Rectal smooth muscle tissue (tissue), 1 donor: ENCODE results near the gene MRPL12.

Source experiments
- H3K27ac ChIP-seq: one replicate; pipeline ENCODE4 v1.7.0; 2013; ENCODE audit warnings: low read depth, low read length, inconsistent platforms
- H3K27me3 ChIP-seq: one replicate; pipeline ENCODE4 v1.7.0; 2013; ENCODE audit warnings: low read length; ENCODE audit not compliant: control insufficient read depth, insufficient read depth
- H3K36me3 ChIP-seq: one replicate; pipeline ENCODE4 v1.7.0; 2013; ENCODE audit warnings: low read length; ENCODE audit not compliant: control insufficient read depth, insufficient read depth
- H3K4me1 ChIP-seq: one replicate; pipeline ENCODE4 v1.7.0; 2013; ENCODE audit warnings: low read length; ENCODE audit not compliant: control insufficient read depth, insufficient read depth
- H3K4me3 ChIP-seq: one replicate; pipeline ENCODE4 v1.7.0; 2013; ENCODE audit warnings: low read length
- H3K9ac ChIP-seq: one replicate; pipeline ENCODE4 v1.7.0; 2013; ENCODE audit warnings: low read length

MRPL12 gene

DNA sequence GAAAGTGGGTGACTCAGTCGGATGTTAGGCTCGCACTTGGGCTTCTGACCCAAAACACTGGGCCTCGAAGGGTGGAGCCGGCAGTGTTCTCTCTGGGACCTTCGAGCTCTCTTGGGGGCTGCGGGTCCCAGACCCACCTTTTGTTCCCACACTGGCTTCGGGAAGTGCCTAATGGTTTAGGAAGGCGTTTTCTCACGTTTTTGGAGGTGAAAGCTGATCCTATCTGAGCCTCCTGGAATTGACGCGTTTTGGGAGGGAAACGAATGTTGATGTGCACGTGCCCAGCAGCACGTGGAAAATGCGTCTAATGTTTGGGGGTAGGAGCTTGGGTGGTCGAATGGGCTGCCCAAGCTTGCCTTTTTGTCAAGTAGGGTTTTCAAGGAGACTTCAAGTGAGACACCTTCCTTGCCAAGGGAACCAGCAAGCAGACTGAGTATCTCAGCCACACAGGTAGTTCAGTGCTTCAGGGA lies 18.7 kb upstream of the MRPL12 start:
- Histone ChIP-seq H3K36me3 (peaks cover 18% of the 10 kb centered on the region), H3K9ac (peak overlapping the region; percentile 19), H3K4me3 (peak overlapping the region; percentile 80), H3K27me3 (no peaks in the 10 kb centered on the region), H3K27ac (no peak overlapping the region), H3K4me1 (peaks cover 17% of the 10 kb centered on the region)

- Histone ChIP-seq H3K27ac (no peak overlapping the region), H3K9ac (no peak overlapping the region), H3K4me1 (peaks cover 17% of the 10 kb centered on the region), H3K4me3 (peak overlapping the region; percentile 80), H3K27me3 (no peaks in the 10 kb centered on the region), H3K36me3 (peaks cover 18% of the 10 kb centered on the region)
Measured at GRCh38 chr17:81685108-81685507, 18.1 kb upstream of the MRPL12 start.

DNA sequence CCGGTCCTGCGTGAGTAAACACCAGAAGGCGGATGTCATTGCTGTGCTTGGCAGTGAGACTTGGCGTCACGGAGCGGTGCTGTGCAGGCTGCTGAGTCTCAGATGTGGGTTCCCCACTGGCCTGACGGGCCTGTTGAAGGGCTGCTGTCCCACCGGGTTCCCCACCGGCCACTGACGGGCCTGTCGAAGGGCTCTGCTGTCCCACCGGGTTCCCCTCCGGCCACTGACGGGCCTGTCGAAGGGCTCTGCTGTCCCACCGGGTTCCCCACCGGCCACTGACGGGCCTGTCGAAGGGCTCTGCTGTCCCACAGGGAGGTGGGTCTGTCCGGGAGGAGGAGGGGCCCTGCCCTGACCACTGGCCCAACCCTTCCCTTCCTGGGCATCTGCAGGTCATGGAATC lies 16.6 kb upstream of the MRPL12 start:
- peaks cover 27% of the 10 kb centered on the region for H3K36me3 ChIP-seq
- no peak overlapping the region for H3K4me3 ChIP-seq
- no peak overlapping the region for H3K9ac ChIP-seq
- peaks cover 17% of the 10 kb centered on the region for H3K4me1 ChIP-seq
- H3K27me3 ChIP-seq, result no peaks in the 10 kb centered on the region
- no peak overlapping the region for H3K27ac ChIP-seq

- Histone ChIP-seq H3K27me3 (no peaks in the 10 kb centered on the region), H3K9ac (no peak overlapping the region), H3K4me1 (peaks cover 13% of the 10 kb centered on the region), H3K4me3 (no peak overlapping the region), H3K27ac (no peak overlapping the region), H3K36me3 (peaks cover 34% of the 10 kb centered on the region)
Measured at GRCh38 chr17:81687770-81688541, 15.2 kb upstream of the MRPL12 start.

DNA sequence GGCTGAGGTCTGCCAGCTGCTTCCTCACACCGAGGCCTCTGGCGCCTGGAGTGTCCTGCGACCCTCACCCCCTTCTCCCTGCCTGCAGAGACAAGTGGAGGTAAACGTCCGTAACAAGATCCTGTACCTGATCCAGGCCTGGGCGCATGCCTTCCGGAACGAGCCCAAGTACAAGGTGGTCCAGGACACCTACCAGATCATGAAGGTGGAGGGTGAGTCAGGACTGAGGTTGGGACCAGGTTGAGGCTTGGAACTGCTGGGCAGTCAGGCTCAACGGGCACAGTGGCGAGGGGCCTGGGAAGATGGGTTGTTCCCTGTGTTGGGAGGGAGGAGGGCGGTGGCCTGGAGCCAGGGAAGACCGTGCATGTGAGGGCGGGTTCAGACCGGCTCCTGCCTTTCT lies 14.6 kb upstream of the MRPL12 start:
- no peak overlapping the region for H3K9ac ChIP-seq
- no peaks in the 10 kb centered on the region for H3K27me3 ChIP-seq
- no peak overlapping the region for H3K4me3 ChIP-seq
- H3K36me3 ChIP-seq, result peaks cover 37% of the 10 kb centered on the region
- no peak overlapping the region for H3K27ac ChIP-seq
- H3K4me1 ChIP-seq, result peaks cover 13% of the 10 kb centered on the region

DNA sequence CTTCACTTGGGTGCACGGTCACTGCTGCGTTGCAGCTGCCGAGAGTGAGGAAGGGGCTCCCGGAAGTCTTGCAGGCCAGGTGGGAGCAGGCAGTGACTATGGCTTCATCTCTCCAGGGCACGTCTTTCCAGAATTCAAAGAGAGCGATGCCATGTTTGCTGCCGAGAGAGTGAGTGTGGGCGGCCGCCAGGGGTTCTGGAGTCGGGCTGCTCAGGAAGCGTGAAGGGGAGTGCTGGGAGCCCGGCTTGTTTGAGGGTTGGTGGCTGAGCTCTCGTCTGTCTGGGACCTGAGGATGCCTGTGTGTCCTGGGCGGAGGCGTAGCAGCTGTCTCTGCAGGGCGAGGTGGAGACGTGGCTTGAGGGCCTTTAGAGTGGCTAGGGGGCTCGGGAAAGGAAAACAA lies 13.1 kb upstream of the MRPL12 start:
- peaks cover 48% of the 10 kb centered on the region for H3K36me3 ChIP-seq
- no peak overlapping the region for H3K27ac ChIP-seq
- H3K4me3 ChIP-seq, result no peak overlapping the region
- H3K4me1 ChIP-seq, result peaks cover 6% of the 10 kb centered on the region
- no peaks in the 10 kb centered on the region for H3K27me3 ChIP-seq
- no peak overlapping the region for H3K9ac ChIP-seq

DNA sequence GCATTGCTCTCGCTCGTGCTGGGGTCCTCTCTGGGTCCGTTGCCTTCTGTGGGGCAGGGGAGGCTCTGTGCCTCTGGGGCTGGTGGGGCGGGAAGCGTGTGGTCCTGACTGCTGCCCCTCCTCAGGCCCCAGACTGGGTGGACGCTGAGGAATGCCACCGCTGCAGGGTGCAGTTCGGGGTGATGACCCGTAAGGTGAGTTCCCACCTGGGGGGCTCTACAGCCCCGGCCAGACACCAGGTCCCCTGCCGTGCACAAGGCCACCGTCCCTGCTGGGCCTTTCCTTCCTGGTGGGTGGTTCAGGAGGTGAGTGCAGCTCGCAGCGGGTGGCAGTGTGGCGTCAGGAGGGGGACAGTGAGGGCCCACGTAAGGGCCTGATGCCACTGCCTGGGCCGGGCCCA lies 12.6 kb upstream of the MRPL12 start:
- Histone ChIP-seq H3K4me3 (no peak overlapping the region), H3K27me3 (no peaks in the 10 kb centered on the region), H3K9ac (no peak overlapping the region), H3K36me3 (peaks cover 53% of the 10 kb centered on the region), H3K4me1 (peaks cover under 1% of the 10 kb centered on the region), H3K27ac (no peak overlapping the region)

DNA sequence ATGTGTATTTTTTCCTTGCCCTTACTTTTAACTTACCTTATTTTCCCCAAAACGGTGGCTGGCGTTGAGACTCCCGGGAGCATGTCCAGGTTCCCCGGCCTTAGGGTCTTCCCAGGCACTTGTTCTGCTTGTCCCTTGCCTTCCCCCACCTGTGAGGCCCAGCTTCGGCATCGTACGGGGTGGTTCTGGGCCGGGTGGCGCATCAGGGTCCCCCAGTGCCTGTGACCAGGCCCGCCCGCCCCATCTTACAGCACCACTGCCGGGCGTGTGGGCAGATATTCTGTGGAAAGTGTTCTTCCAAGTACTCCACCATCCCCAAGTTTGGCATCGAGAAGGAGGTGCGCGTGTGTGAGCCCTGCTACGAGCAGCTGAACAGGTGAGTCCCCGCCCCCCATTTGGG lies 12.0 kb upstream of the MRPL12 start:
- H3K4me1 ChIP-seq, result no peaks in the 10 kb centered on the region
- H3K4me3 ChIP-seq, result no peak overlapping the region
- no peak overlapping the region for H3K27ac ChIP-seq
- no peak overlapping the region for H3K9ac ChIP-seq
- no peaks in the 10 kb centered on the region for H3K27me3 ChIP-seq
- peaks cover 57% of the 10 kb centered on the region for H3K36me3 ChIP-seq

- H3K9ac ChIP-seq, result no peak overlapping the region
- H3K27ac ChIP-seq, result no peak overlapping the region
- no peaks in the 10 kb centered on the region for H3K27me3 ChIP-seq
- H3K4me1 ChIP-seq, result no peaks in the 10 kb centered on the region
- peaks cover 57% of the 10 kb centered on the region for H3K36me3 ChIP-seq
- H3K4me3 ChIP-seq, result no peak overlapping the region
Measured at GRCh38 chr17:81691608-81692007, 11.6 kb upstream of the MRPL12 start.

DNA sequence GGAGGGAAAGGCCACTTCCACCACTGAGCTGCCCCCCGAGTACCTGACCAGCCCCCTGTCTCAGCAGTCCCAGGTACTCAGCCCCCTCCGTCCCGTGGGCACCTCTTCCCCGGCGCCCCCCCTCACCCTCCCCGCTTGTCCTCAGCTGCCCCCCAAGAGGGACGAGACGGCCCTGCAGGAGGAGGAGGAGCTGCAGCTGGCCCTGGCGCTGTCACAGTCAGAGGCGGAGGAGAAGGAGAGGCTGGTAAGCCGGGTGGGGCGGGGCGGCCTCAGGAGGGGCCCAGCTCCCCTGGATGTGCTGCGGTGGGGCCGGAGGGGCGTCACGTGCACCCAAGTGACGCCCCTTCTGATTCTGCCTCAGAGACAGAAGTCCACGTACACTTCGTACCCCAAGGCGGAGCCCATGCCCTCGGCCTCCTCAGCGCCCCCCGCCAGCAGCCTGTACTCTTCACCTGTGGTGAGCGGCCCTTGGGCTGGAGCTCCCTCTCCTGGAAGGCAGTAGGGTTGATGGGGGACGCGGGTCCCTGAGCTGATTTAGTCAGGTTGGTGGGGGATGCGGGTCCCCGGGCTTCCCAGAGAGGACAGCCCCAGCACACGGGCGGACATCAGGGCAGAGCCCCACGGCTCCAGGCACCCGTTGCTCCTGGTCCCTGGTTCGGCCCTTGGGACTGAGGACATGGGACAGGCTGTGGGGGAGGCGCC lies 9.5 kb upstream of the MRPL12 start:
- Histone ChIP-seq H3K27me3 (no peaks in the 10 kb centered on the region), H3K4me1 (no peaks in the 10 kb centered on the region), H3K4me3 (no peak overlapping the region), H3K36me3 (peaks cover 63% of the 10 kb centered on the region), H3K9ac (no peak overlapping the region), H3K27ac (no peak overlapping the region)

DNA sequence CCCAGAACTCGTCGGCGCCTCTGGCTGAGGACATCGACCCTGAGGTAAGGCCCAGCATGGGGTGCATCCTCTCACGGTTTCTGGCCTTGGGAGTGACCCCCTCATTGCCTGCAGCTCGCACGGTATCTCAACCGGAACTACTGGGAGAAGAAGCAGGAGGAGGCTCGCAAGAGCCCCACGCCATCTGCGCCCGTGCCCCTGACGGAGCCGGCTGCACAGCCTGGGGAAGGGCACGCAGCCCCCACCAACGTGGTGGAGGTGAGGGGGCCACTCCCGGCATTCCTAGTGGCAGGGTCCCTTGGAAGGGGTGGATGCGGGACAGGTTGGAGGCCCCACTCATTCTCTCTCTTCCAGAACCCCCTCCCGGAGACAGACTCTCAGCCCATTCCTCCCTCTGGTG lies 8.4 kb upstream of the MRPL12 start:
- H3K27me3 ChIP-seq, result no peaks in the 10 kb centered on the region

GRCh38 chr17:81695211-81695610 lies 8.0 kb upstream of the MRPL12 start:
- Histone ChIP-seq H3K9ac (no peak overlapping the region), H3K4me1 (no peaks in the 10 kb centered on the region), H3K36me3 (peaks cover 65% of the 10 kb centered on the region), H3K4me3 (no peak overlapping the region), H3K27me3 (no peaks in the 10 kb centered on the region), H3K27ac (no peak overlapping the region)

More for the DNA sequence above, 8.4 kb upstream of the MRPL12 start:
- no peaks in the 10 kb centered on the region for H3K4me1 ChIP-seq
- no peak overlapping the region for H3K9ac ChIP-seq
- no peak overlapping the region for H3K27ac ChIP-seq
- H3K36me3 ChIP-seq, result peaks cover 65% of the 10 kb centered on the region
- no peak overlapping the region for H3K4me3 ChIP-seq

DNA sequence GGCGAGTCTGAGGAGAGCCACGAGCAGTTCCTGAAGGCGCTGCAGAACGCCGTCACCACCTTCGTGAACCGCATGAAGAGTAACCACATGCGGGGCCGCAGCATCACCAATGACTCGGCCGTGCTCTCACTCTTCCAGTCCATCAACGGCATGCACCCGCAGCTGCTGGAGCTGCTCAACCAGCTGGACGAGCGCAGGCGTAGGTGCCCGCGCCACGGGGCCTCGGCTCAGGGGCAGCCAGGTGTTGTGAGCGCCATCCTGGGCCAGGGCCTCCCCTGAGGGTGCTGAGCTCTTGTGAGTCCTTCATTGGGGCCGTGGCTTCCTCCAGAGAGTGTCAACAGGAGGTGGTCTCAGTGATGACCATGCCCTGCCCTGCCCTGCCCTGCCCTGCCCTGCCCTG lies 7.4 kb upstream of the MRPL12 start:
- Histone ChIP-seq H3K27ac (no peak overlapping the region), H3K4me1 (no peaks in the 10 kb centered on the region), H3K4me3 (no peak overlapping the region), H3K27me3 (no peaks in the 10 kb centered on the region), H3K9ac (no peak overlapping the region), H3K36me3 (peaks cover 64% of the 10 kb centered on the region)
